Esophagus (tissue), 2 donors: ENCODE data around the gene PLEKHM2. TPM values are rescaled to one million over a fixed set of nuclear protein-coding genes. Genes with fewer than 3 reads are reported as not detected.

Experiments
- H3K27ac ChIP-seq, 2 donors: one replicate each; pipeline ENCODE4 v1.5.1; 2013; ENCODE audit warnings: low read depth in 2 of 2, mild to moderate bottlenecking in 2 of 2, inconsistent platforms in 1 of 2, low read length in 1 of 2, moderate library complexity in 1 of 2
- H3K27me3 ChIP-seq, 2 donors: one replicate each; pipeline ENCODE4 v1.6.1; 2013; ENCODE audit warnings: low read length in 2 of 2, control low read depth in 1 of 2, mild to moderate bottlenecking in 1 of 2; ENCODE audit not compliant: insufficient read depth in 2 of 2, control insufficient read depth in 1 of 2
- H3K36me3 ChIP-seq, 2 donors: one replicate each; pipeline ENCODE4 v1.6.1; 2013; ENCODE audit warnings: low read length in 1 of 2; ENCODE audit not compliant: control insufficient read depth in 2 of 2, insufficient read depth in 2 of 2
- H3K4me1 ChIP-seq, 2 donors: one replicate each; pipeline ENCODE4 v1.6.1; 2013; ENCODE audit warnings: low read length in 1 of 2; ENCODE audit not compliant: control insufficient read depth in 2 of 2, insufficient read depth in 2 of 2
- H3K4me3 ChIP-seq, 2 donors: one replicate each; pipeline ENCODE4 v1.5.1; 2013; ENCODE audit warnings: low read length in 2 of 2, mild to moderate bottlenecking in 2 of 2, low read depth in 1 of 2, moderate library complexity in 1 of 2
- H3K9me3 ChIP-seq, 2 donors: one replicate each; pipeline ENCODE4 v1.6.1; 2013; ENCODE audit warnings: mild to moderate bottlenecking in 2 of 2, low read depth in 1 of 2, low read length in 1 of 2, moderate library complexity in 1 of 2; ENCODE audit not compliant: control insufficient read depth in 2 of 2, insufficient read depth in 1 of 2
- WGBS, 2 donors: extraction: QIAGEN DNeasy Blood & Tissue Kit; methylation state at CpG; one replicate each; pipeline ENCODE4 v1.1.7; 2013; 5-methylcytosine and 5-hydroxymethylcytosine counted together
- polyA plus RNA-seq, 2 donors: library from polyadenylated mRNA; stranded (reverse); fragments of 200-250 nt; gene quantifications; one replicate each; pipeline ENCODE4 v1.2.3, GENCODE V29; 2013
- donor health status: healthy with polysubstance abuse.
- donor health status: Bipolar disorder and iron deficiency.

The PLEKHM2 gene
- polyA plus RNA-seq, 2 donors, result 34.5 to 40.7 TPM

DNA sequence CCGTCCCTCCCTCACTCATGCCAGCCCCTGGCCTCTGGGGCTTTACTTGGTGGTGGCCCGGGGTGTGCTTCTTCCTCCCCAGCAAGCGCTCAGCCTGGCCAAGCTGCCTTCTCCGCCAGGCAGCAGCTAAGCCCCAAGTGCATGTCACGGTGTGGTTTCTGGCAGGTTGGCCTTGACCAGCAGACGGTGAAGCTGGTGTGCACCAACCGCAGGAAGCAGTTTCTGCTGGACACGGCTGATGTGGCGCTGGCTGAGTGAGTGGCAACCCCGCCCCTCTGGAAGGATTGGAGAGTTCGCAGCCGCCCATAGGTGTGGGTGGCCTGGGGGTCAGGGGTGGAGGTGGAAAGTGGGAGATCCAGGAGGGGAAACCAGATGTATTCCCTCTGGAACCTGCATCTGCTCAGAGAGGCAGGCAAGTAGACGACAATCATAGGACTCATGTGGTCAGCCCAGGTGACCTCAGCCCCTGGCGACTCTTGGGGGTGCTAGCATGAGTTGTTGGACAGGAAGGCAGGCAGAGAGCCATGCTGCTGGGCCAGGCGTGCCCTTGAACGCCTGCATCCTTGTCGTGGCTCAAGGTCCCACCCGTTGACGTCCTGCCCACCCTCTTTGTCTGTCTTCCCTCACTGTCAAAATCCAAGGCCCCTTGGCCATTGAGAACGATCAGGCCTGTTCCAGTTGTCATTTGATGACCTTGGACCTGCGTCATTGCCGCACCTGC is 45.0 kb downstream of the PLEKHM2 start:
- Histone ChIP-seq H3K27me3 (no peaks in the 10 kb centered on the region), H3K27ac (no peak overlapping the region), H3K36me3 (peaks cover 38 to 87% of the 10 kb centered on the region in 2 donors), H3K9me3 (no peaks in the 10 kb centered on the region), H3K4me3 (no peak overlapping the region), H3K4me1 (peaks cover 0 to 3% of the 10 kb centered on the region in 2 donors)
- 78 to 91% methylated on average over 22 of the region's 22 CpGs for WGBS, 2 donors

DNA sequence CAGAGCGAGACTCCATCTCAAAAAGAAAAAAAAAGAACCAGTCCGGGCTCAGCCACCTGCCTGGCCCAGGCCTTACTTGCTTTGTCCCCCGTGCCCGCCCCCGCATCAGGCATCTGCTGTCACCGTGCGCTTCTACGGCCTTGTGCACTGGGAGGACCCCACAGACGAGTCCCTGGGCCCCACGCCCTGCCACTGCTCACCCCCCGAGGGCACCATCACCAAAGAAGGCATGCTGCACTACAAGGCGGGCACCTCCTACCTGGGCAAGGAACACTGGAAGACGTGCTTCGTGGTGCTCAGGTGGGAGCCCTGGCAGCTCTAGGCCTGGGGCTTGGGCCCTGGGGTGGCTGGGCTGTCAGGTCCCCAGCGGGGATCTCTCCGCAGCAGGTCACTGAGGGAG is 46.3 kb downstream of the PLEKHM2 start:
- H3K27ac ChIP-seq, result no peak overlapping the region
- H3K4me3 ChIP-seq, result no peak overlapping the region
- peaks cover 40 to 85% of the 10 kb centered on the region in 2 donors for H3K36me3 ChIP-seq
- no peaks in the 10 kb centered on the region for H3K9me3 ChIP-seq
- peaks cover 2 to 10% of the 10 kb centered on the region in 2 donors for H3K4me1 ChIP-seq
- WGBS, 2 donors, result 91 to 95% methylated on average over 16 of the region's 16 CpGs
- H3K27me3 ChIP-seq, result no peaks in the 10 kb centered on the region

DNA sequence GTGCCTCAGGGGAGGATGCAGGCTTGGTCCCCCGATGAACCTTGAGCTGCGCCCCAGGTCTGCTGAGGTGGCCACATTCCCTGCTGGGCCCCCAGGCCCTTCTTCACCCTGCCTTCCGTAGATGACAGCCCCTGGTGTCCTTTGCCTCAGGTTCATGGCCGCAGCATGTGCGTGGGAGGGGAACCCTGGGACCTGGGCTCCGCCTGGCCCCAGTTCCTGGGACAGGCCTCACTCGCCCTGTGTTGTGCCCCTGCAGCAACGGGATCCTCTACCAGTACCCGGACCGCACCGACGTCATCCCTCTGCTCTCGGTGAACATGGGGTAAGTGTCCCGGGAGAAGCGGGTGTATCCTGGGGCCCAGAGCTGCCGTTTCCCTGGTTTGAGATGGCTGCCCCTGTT is 46.8 kb downstream of the PLEKHM2 start:
- Histone ChIP-seq H3K27me3 (no peaks in the 10 kb centered on the region), H3K9me3 (no peaks in the 10 kb centered on the region), H3K4me3 (no peak overlapping the region), H3K27ac (no peak overlapping the region), H3K36me3 (peaks cover 39 to 81% of the 10 kb centered on the region in 2 donors), H3K4me1 (peaks cover 4 to 12% of the 10 kb centered on the region in 2 donors)
- 92 to 94% methylated on average over 16 of the region's 16 CpGs for WGBS, 2 donors

DNA sequence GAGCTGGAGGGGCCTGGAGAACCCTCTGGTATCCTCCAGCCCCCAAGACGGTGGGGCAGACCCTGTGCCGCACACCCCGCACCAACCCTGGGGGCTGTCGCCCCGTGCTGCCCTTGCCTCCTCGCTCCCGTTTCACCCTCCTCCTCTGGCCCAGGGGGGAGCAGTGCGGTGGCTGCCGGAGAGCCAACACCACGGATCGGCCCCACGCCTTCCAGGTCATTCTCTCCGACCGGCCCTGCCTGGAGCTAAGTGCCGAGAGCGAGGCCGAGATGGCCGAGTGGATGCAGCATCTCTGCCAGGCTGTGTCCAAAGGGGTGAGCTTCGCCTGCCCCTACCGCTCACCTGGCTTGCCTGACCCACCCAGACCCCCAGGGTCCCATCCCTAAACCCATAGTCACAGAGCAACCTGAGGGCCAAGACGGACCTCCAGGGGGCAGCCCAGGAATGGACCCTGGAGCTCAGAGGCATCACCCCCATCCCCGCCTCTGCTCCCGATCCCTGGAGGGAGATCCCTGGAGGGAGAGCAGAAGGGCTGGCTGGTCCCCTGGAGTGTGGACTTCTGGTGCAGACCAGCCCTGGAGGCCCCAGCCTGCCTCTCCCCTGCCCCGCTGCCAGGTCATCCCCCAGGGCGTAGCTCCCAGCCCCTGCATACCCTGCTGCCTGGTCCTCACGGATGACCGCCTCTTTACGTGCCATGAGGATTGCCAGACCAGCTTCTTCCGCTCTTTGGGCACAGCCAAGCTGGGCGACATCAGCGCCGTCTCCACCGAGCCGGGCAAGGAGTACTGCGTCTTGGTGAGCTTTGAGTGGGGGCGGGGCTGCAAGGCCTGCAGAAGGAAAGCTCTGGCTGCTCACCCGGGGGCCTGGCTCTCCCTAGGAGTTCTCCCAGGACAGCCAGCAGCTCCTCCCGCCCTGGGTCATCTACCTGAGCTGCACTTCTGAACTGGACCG is 47.9 kb downstream of the PLEKHM2 start:
- Histone ChIP-seq H3K4me1 (peaks cover 4 to 22% of the 10 kb centered on the region in 2 donors), H3K4me3 (no peak overlapping the region), H3K9me3 (no peaks in the 10 kb centered on the region), H3K36me3 (peaks cover 34 to 71% of the 10 kb centered on the region in 2 donors), H3K27me3 (no peaks in the 10 kb centered on the region), H3K27ac (no peak overlapping the region)
- 91 to 93% methylated on average over 39 of the region's 39 CpGs for WGBS, 2 donors

DNA sequence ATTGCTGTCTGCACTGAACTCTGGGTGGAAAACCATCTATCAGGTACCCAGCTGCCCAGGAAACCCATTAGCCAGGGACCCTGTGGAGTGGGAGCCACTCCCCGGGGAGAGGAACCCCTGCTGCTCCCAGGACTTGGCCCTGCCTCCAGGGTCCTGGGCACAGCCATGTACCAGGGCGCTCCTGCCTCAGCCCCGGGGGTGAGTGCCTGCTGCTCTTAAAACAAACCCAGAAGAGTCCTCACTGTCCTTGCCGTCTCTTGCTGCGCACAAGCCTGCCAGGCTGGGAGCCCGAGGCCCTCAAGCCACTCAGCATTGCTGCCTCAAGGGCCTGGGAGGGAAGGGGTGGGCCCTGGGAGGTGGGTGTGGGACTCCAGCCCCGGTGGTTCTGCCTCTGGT is 48.6 kb downstream of the PLEKHM2 start:
- peak overlapping the region in 1 of 2 donors; percentile 13 for H3K27ac ChIP-seq
- no peak overlapping the region for H3K4me3 ChIP-seq
- 53 to 62% methylated on average over 7 of the region's 7 CpGs for WGBS, 2 donors
- peaks cover 7 to 24% of the 10 kb centered on the region in 2 donors for H3K4me1 ChIP-seq
- no peaks in the 10 kb centered on the region for H3K9me3 ChIP-seq
- H3K27me3 ChIP-seq, result no peaks in the 10 kb centered on the region
- H3K36me3 ChIP-seq, result peaks cover 29 to 64% of the 10 kb centered on the region in 2 donors

DNA sequence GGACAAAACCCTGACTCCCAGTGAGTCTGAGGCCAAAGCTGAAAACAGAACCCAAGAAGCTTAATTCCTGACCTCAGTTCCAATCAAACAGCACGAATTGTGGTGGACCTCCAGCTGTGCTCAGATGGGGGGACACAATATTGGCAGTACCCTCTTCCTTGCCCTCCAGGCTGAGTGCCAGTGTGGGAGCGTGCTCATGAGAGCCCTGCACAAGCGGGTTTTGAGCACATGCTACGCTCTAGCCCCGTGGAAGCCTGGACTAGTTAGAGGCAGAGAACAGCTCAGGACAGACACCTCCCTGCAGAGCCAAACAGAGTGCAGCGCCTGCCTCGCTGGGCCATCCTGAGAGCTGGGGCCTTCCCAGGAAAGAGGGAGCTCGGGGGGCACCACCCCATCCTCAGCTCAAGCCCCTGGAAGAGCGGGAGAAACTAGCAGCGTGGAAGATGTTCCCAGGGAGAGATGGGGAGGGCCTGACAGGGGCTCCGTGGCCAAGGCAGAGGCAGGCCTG is 49.2 kb downstream of the PLEKHM2 start:
- H3K36me3 ChIP-seq, result peaks cover 27 to 58% of the 10 kb centered on the region in 2 donors
- 68 to 73% methylated on average over 11 of the region's 11 CpGs for WGBS, 2 donors
- no peak overlapping the region for H3K4me3 ChIP-seq
- H3K9me3 ChIP-seq, result no peaks in the 10 kb centered on the region
- no peak overlapping the region for H3K27ac ChIP-seq
- H3K4me1 ChIP-seq, result peaks cover 10 to 26% of the 10 kb centered on the region in 2 donors
- H3K27me3 ChIP-seq, result no peaks in the 10 kb centered on the region

DNA sequence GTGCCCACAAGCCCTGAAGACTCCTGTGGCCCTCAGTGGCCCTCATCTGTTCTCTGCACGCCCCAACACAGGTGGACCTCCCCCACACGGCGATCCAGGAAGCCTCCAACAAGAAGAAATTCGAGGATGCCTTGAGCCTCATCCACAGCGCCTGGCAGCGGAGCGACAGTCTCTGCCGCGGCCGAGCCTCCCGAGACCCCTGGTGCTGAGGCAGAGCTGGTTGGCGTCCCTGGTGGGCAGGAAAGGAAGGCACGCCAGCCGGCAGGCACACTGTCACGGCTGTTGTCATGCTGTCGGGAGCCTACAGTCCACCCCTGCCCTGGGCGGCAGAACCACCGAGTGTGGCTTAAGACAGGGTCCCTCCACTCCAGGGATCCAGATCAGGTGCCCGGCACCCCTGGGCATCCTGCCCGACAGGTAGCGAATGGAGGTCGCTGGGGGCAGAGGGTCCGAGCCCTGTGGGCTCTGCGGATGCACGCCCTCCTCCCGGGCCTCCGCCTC is 49.7 kb downstream of the PLEKHM2 start:
- Histone ChIP-seq H3K27me3 (no peaks in the 10 kb centered on the region), H3K27ac (no peak overlapping the region), H3K4me1 (peaks cover 10 to 26% of the 10 kb centered on the region in 2 donors), H3K36me3 (peaks cover 27 to 53% of the 10 kb centered on the region in 2 donors), H3K4me3 (no peak overlapping the region), H3K9me3 (no peaks in the 10 kb centered on the region)
- 91 to 92% methylated on average over 27 of the region's 27 CpGs for WGBS, 2 donors

DNA sequence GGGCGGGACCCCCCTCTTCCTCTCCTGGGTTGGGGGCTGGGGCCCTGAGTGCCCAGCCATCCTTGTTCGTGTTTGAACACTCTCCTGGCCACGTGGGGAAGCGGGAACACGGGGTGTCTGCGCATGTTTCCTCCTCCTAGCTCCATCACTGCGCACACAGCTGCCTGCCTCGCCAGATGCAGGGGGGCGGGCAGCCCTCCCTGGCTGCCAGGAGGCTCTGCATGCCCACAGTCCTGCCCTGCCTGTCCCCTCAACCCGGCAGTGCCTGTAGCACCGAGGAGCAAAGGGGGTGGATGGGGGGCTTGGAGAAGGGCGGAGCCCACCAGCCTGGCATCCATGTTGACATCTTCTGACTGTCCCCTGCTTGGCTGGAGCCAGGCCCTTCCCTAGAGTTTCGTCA is 50.2 kb downstream of the PLEKHM2 start:
- 82 to 83% methylated on average over 13 of the region's 13 CpGs for WGBS, 2 donors
- Histone ChIP-seq H3K4me1 (peaks cover 10 to 26% of the 10 kb centered on the region in 2 donors), H3K27ac (no peak overlapping the region), H3K4me3 (no peak overlapping the region), H3K9me3 (no peaks in the 10 kb centered on the region), H3K36me3 (peaks cover 27 to 48% of the 10 kb centered on the region in 2 donors), H3K27me3 (no peaks in the 10 kb centered on the region)

DNA sequence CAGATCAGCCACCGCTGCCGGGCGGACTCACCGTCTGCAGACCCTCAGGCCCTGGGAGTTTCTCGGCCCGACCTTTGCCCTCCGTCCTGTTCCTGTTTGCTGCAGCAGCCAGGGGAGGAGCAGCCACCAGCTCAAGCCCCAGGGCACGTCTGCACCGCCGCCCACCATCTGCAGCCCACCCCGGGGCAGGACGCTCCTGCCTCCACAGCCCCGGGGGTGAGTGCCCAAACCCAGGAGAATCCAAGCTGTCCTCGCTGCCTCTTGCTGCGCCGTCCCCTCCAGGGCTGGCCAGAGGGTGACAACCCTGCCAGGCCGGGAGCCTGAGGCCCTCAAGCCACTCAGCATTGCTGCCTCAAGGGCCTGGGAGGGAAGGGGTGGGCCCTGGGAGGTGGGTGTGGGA is 50.8 kb downstream of the PLEKHM2 start:
- Histone ChIP-seq H3K4me1 (peaks cover 10 to 26% of the 10 kb centered on the region in 2 donors), H3K27me3 (no peaks in the 10 kb centered on the region), H3K36me3 (peaks cover 27 to 43% of the 10 kb centered on the region in 2 donors), H3K9me3 (no peaks in the 10 kb centered on the region), H3K4me3 (no peak overlapping the region), H3K27ac (peak overlapping the region in 1 of 2 donors; percentile 71)
- 56 to 60% methylated on average over 17 of the region's 17 CpGs for WGBS, 2 donors
